Coronary artery (tissue), 2 donors: ENCODE data around the gene GPSM1.

ENCODE experiments used
- DNase-seq: peaks from one replicate; pipeline ENCODE4 v3.0.0-alpha.2; 2017; ENCODE audit warnings: low spot score
- H3K27ac ChIP-seq, 2 donors: fragments of 200-600 bp; sonication (generic); one replicate each; pipeline ENCODE4 v1.5.1; 2016 to 2019
- H3K4me3 ChIP-seq: fragments of 200-600 bp; sonication (generic); 2 replicates; pipeline ENCODE4 v1.5.1; 2016; ENCODE audit warnings: mild to moderate bottlenecking, moderate library complexity
- TF ChIP-seq, protein P1 (sequence below): fragments of 200-600 bp; sonication (generic); IDR thresholded peaks from one replicate; pipeline ENCODE4 v1.5.1; 2019; ENCODE audit warnings: antibody characterized with exemption

GPSM1 gene

DNA sequence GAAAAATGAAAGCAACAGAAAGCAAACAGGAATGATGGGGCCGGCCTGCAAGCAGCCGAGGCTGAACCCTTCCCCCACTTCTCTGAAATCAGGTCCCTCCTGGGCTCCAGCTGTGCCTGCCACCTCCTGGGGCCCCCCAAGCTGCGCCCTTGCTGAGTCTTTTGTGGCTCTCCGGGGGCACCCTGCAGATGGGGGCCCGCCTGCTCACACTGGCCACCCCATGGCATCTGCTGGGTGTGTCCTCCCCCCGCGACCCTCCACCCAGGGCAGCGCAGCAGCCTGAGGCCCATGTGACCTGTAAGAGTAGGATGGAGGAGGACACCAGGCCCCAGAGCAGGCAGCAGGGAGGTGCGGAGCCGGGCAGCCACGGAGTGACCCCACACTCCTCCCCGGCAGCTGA is 5.7 kb downstream of the GPSM1 start:
- no peak overlapping the region for H3K4me3 ChIP-seq
- H3K27ac ChIP-seq, result no peak overlapping the region
- no peak for DNase-seq
- TF ChIP-seq, protein P1, sequence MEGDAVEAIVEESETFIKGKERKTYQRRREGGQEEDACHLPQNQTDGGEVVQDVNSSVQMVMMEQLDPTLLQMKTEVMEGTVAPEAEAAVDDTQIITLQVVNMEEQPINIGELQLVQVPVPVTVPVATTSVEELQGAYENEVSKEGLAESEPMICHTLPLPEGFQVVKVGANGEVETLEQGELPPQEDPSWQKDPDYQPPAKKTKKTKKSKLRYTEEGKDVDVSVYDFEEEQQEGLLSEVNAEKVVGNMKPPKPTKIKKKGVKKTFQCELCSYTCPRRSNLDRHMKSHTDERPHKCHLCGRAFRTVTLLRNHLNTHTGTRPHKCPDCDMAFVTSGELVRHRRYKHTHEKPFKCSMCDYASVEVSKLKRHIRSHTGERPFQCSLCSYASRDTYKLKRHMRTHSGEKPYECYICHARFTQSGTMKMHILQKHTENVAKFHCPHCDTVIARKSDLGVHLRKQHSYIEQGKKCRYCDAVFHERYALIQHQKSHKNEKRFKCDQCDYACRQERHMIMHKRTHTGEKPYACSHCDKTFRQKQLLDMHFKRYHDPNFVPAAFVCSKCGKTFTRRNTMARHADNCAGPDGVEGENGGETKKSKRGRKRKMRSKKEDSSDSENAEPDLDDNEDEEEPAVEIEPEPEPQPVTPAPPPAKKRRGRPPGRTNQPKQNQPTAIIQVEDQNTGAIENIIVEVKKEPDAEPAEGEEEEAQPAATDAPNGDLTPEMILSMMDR, result no peak

DNA sequence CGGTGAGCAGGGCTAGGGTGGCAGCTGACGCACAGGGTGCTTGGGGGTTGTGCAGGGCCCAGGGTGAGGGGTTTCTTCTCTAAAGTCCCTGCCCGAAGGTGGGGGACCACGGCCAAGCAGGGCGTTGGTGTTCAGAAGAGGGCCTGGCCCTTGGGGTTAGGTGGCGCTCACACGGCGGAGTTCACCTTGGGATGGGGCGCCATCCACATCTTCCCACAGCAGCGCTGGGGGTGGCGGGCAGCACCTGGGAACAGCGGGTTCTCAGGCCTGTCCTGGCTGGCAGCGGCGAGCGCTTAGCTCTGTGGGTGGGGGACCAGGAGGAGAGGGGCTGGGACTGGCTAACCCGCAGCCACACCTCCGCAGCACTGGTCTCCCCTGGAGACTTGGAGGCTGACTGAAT is 6.1 kb downstream of the GPSM1 start:
- H3K4me3 ChIP-seq, result no peak overlapping the region
- no peak overlapping the region for H3K27ac ChIP-seq
- TF ChIP-seq, protein P1, result no peak
- no peak for DNase-seq

DNA sequence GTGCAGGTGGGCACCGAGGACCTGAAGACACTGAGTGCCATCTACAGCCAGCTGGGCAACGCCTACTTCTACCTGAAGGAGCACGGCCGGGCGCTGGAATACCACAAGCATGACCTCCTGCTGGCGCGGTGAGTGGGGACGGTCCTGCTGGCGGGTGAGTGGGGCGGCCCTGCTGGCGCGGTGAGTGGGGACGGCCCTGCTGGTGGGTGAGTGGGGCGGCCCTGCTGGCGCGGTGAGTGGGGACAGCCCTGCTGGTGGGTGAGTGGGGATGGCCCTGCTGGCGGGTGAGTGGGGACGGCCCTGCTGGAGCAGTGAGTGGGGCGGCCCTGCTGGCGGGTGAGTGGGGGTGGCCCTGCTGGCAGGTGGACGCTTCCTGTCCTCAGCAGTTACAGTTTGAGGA is 7.2 kb downstream of the GPSM1 start:
- H3K27ac ChIP-seq, result no peak overlapping the region
- H3K4me3 ChIP-seq, result no peak overlapping the region
- TF ChIP-seq, protein P1, result no peak
- DNase-seq, result no peak

DNA sequence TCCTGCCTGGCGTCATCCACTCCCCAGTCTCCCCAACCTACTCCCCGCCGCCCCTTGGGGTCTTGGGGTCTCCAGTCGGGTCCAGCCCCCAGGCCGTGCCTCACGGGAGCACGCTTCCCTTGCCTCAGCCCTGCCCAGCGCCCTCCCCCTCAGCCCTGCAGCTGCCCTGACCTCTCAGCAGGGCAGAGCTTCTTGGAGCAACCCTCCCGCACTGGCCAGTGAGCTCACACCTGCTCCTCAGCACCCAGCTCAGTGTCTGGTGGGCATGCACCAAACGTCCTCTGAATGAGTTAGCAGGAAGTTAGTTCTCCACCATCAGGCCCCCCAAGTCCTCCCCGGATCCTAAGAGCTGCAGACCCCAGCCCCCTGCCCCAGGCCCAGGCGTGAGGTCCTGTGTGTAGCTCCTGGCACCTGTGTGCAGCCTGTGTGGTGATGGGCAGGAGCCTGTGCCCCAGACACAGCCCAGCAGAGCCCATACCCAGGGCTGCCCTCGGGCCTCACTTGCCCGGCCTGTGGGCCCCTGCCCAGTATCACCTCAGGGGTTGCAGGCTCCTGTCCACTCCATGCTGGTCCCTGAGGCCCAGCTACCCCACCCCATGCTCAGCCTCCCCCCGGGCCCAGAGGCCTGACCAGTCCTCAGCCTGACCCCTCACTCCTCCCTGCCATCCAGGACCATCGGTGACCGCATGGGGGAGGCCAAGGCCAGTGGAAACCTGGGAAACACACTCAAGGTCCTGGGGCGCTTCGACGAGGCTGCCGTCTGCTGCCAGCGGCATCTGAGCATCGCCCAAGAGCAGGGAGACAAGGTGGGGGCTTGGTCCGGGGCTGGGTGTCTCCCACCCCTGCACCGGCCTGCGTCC is 8.2 kb downstream of the GPSM1 start:
- TF ChIP-seq, protein P1, result no peak
- no peak overlapping the region for H3K27ac ChIP-seq
- H3K4me3 ChIP-seq, result no peak overlapping the region
- no peak for DNase-seq

DNA sequence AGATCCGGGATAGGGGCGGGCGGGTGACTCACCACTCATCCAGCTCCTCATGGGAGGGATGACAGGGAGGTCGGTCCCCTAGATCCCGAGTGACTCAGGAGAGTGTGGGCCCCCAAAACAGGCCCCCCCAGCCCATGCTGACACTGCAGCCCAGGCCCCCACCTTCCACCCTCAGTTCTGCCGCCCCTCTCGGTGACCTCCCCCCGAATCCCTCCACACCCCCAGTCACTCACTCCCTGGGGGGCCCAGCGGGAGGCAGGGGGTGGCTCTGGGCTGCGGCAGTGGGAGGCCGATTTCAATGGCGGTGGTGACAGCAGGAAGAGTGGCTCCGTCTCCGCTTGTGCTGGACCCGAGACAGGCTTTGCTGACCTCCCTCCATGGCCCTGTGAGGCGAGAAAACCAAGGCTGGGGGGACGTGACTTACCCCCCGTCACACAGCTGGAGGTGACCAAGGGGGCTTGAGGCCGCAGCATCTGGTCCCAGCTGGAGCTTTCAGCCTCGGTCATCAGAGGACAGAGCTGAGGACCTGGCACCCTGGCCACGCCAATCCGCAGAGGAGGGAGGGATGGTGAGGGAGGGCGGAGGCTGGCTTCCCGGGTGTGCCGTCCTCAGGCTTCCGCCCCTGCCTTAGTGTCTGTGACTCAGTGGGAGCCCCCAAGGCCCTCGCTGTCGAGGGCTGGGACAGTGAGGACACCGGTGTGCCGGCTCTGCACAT is 9.0 kb downstream of the GPSM1 start:
- TF ChIP-seq, protein P1, result no peak
- no peak for DNase-seq
- H3K27ac ChIP-seq, result no peak overlapping the region
- H3K4me3 ChIP-seq, result no peak overlapping the region

DNA sequence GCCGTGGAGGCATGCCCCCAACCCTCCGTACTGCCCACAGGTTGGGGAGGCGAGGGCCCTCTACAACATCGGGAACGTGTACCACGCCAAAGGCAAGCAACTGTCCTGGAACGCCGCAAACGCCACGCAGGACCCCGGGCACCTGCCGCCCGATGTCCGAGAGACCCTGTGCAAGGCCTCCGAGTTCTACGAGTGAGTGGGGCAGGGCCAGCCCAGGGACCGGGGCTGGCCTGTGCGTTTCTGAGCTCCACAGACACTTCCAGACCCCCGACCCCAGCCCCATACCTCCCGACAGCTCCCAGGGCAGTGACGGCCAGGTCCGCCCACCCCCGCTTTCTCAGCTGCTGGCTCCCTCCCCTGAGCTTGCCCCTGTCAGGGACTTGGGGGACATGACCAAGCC is 9.5 kb downstream of the GPSM1 start:
- H3K27ac ChIP-seq, result no peak overlapping the region
- TF ChIP-seq, protein P1, result no peak
- H3K4me3 ChIP-seq, result no peak overlapping the region
- DNase-seq, result no peak
